Measurements from ENCODE around the gene GBA2. TPM values are rescaled to one million over a fixed set of nuclear protein-coding genes. Genes with fewer than 3 reads are reported as not detected.

The GBA2 gene
- total and polyA plus RNA-seq, 2 experiments from 2014 or later, result 20.3 to 27.6 TPM

DNA sequence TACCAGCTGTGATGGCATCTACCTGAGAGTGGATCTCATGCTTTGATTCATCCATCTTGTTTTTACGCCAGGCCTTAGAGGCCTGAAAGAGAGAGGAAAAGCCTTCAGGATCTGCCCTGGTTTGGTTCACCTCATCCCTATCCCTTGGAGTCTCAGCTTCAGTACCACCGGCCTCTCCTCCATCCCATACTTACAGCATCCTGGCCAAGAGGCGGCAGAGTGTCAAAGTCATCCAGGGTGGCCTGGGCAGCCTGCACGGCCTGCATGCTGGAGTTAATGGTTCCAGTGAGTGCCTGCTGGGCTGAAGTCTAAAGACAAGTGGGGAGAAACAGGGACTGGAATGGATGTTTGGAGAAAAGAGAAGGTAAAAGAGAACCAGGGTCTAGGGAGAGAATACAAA is 29.5 kb downstream of the GBA2 start:
- in situ Hi-C loops (cut with MboI), result loop anchor here (25.0 kb wide), 1 partner anchor 107 kb away; the partner anchor contains the start of genes CD72 and TESK1
- H3K79me2 ChIP-seq (ENCODE audit: insufficient read depth), result peaks cover 99% of the 10 kb centered on the region
- no peak for TF ChIP-seq EZH2 (IDR thresholded peaks at IDR 0.05; ENCODE audit: insufficient read depth, poor library complexity, severe bottlenecking)
- TF ChIP-seq EZH2phosphoT487 (IDR thresholded peaks at IDR 0.05; ENCODE audit: insufficient read depth, low read depth), result no peak
- no peak for DNase-seq
- no peaks in the 10 kb centered on the region for H3K9me3 ChIP-seq (ENCODE audit: low read depth)
- no peaks in the 10 kb centered on the region for H3K27me3 ChIP-seq (replicated peaks; ENCODE audit: insufficient read depth)
- no peak overlapping the region for H3K4me2 ChIP-seq (ENCODE audit: unreplicated experiment)
- no peaks in the 10 kb centered on the region for H4K20me1 ChIP-seq (ENCODE audit: insufficient read depth)
- no peak overlapping the region for H3K4me3 ChIP-seq
- H3K36me3 ChIP-seq (ENCODE audit: low read depth), result peaks cover 93% of the 10 kb centered on the region
- H3K4me1 ChIP-seq (ENCODE audit: insufficient read depth), result no peaks in the 10 kb centered on the region
- H3K9ac ChIP-seq, result peak overlapping the region; percentile 26; the same call in 1 of the 2 replicates
- no peak overlapping the region for H2AFZ ChIP-seq
- WGBS, 2 experiments (ENCODE audit: low coverage in 1 of 2, low lambda C conversion rate in 2 of 2, missing lambda C conversion rate in 2 of 2), result 89 to 90% methylated on average over 4 of the region's 4 CpGs
- H3K27ac ChIP-seq, result peak overlapping the region; percentile 47
- H3F3A ChIP-seq (ENCODE audit: insufficient read depth), result peaks cover 62% of the 10 kb centered on the region
- H3K9me2 ChIP-seq (ENCODE audit: insufficient read depth), result no peaks in the 10 kb centered on the region

DNA sequence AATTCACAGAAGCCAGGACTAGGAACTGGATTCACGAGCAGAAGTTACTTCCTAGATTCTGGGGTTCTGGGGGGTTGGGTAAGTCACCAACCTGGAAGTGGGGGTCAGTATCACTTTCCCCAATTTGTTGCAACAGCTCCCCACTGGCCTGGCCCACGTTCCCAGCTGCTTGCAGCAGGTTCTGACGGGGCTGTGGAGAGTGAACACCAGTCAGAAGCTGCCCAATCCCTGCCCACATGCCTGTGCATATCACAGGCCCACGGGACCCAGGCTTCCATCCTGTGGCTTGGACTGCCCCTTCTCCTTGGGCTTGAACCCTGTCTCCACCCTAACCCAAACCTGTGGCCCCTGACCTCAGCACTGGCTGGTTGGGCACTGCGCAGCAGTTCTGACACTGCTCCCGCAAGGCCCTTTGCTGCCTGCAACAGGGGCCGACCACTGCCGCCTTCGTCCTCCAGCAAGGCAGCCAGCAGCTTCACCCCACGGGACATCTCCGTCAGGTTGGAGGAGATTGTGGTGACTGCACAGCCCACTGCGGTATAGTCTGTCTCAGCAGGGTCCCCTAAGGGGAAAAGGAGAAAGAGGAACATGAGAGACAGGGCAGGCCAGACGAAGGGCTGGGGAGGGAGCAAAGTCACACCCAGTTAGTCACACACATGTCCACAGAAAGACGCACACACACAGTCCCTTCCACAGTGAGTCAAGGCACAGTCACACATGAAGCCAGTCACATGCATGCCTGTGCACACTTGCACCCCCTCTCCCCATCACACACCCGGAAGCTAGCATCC is 30.1 kb downstream of the GBA2 start:
- WGBS, 2 experiments (ENCODE audit: low coverage in 1 of 2, low lambda C conversion rate in 2 of 2, missing lambda C conversion rate in 2 of 2), result 71 to 80% methylated on average over 15 of the region's 15 CpGs
- H3K4me3 ChIP-seq, result no peak overlapping the region
- H3K9me3 ChIP-seq (ENCODE audit: low read depth), result no peaks in the 10 kb centered on the region
- peaks cover 87% of the 10 kb centered on the region for H3K36me3 ChIP-seq (ENCODE audit: low read depth)
- H3K27ac ChIP-seq, result peak overlapping the region; percentile 47
- peaks cover 65% of the 10 kb centered on the region for H3F3A ChIP-seq (ENCODE audit: insufficient read depth)
- H4K20me1 ChIP-seq (ENCODE audit: insufficient read depth), result no peaks in the 10 kb centered on the region
- TF ChIP-seq EZH2phosphoT487 (IDR thresholded peaks at IDR 0.05; ENCODE audit: insufficient read depth, low read depth) (no peak), EZH2 (IDR thresholded peaks at IDR 0.05; ENCODE audit: insufficient read depth, poor library complexity, severe bottlenecking) (no peak)
- H3K79me2 ChIP-seq (ENCODE audit: insufficient read depth), result peaks cover 99% of the 10 kb centered on the region
- no peak overlapping the region for H2AFZ ChIP-seq
- H3K4me2 ChIP-seq (ENCODE audit: unreplicated experiment), result no peak overlapping the region
- DNase-seq, result peak; percentile 49
- no peaks in the 10 kb centered on the region for H3K9me2 ChIP-seq (ENCODE audit: insufficient read depth)
- no peaks in the 10 kb centered on the region for H3K27me3 ChIP-seq (replicated peaks; ENCODE audit: insufficient read depth)
- H3K9ac ChIP-seq, result 0 out of 2 replicates have a peak overlapping the region, but pooled peaks have one; percentile 26
- in situ Hi-C loops (cut with MboI), result loop anchor here (25.0 kb wide), 1 partner anchor 107 kb away; the partner anchor contains the start of genes CD72 and TESK1
- H3K4me1 ChIP-seq (ENCODE audit: insufficient read depth), result no peaks in the 10 kb centered on the region

DNA sequence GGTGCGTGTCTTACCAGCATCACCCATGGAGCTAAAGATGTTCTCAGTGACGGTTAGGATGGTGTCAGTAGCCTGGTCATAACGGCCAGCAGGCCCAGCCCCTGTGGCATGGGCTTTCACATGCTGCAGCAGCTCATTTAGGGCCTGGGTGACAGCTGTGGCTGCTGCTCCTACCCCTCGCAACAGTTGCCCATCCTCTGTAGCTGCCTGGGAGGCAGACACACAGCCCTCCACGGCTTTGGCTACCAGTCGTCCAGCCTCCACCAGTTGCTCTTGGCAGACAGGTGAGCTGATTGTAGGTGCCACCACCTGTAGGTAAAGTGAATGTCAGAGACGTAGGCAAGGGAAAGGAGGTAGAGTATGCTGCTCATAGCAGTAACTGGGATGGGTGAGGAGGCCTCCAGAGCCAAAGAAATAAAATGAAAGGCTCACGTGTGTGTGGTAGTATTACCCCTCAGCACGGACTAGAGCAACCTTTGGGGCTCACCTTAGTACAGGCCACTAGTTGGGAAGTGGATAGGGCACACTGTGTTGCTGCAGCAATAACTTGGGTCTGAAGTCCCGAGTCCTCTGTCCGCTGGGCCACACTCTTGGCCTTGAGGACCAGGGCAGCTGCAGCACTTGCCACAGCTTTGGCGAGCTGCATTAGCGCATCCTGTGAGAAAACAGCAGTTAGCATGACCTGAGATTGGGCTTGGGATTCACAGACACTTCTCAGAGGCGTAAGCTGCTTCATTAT is 31.7 kb downstream of the GBA2 start:
- Histone ChIP-seq H3K27ac (no peak overlapping the region), H3K79me2 (ENCODE audit: insufficient read depth) (peaks cover 97% of the 10 kb centered on the region), H3K4me3 (no peak overlapping the region), H3K9ac (no peak overlapping the region), H3K27me3 (replicated peaks; ENCODE audit: insufficient read depth) (no peaks in the 10 kb centered on the region), H3K4me1 (ENCODE audit: insufficient read depth) (no peaks in the 10 kb centered on the region), H4K20me1 (ENCODE audit: insufficient read depth) (no peaks in the 10 kb centered on the region), H3K9me2 (ENCODE audit: insufficient read depth) (no peaks in the 10 kb centered on the region), H2AFZ (no peak overlapping the region), H3K36me3 (ENCODE audit: low read depth) (peaks cover 83% of the 10 kb centered on the region), H3K9me3 (ENCODE audit: low read depth) (no peaks in the 10 kb centered on the region), H3F3A (ENCODE audit: insufficient read depth) (peaks cover 66% of the 10 kb centered on the region), H3K4me2 (ENCODE audit: unreplicated experiment) (no peak overlapping the region)
- in situ Hi-C loops (cut with MboI), result loop anchor here (25.0 kb wide), 1 partner anchor 105 kb away; the partner anchor contains the start of genes CD72 and TESK1
- DNase-seq, result no peak
- TF ChIP-seq EZH2phosphoT487 (IDR thresholded peaks at IDR 0.05; ENCODE audit: insufficient read depth, low read depth) (no peak), EZH2 (IDR thresholded peaks at IDR 0.05; ENCODE audit: insufficient read depth, poor library complexity, severe bottlenecking) (no peak)
- 90% methylated on average over 14 of the region's 14 CpGs for WGBS, 2 experiments (ENCODE audit: low coverage in 1 of 2, low lambda C conversion rate in 2 of 2, missing lambda C conversion rate in 2 of 2)

DNA sequence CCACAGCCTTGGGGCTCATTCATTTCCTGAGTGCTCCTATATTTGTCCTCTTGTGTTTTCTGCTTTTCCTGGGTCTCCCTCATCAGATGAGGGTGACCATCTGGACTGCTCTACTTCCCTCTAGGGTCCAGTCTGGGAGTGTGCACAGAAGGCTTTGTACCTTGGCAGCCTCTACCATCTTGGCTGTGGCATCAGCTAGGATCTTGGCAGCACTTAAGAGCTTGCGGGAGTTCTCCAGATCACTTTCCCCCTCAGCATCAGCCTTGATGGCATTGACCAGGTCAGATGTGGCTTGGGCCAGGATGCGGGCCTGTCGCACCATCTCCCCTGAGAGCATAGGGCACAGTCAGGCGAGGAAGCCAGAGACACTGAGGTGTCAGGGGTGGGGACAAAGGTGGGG is 32.8 kb downstream of the GBA2 start:
- peak; percentile 34 for DNase-seq
- H3F3A ChIP-seq (ENCODE audit: insufficient read depth), result peaks cover 63% of the 10 kb centered on the region
- no peaks in the 10 kb centered on the region for H3K27me3 ChIP-seq (replicated peaks; ENCODE audit: insufficient read depth)
- peaks cover 82% of the 10 kb centered on the region for H3K36me3 ChIP-seq (ENCODE audit: low read depth)
- H3K4me3 ChIP-seq, result no peak overlapping the region
- in situ Hi-C loops (cut with MboI), result loop anchor here (25.0 kb wide), 1 partner anchor 104 kb away; the partner anchor contains the start of genes CD72 and TESK1
- H3K27ac ChIP-seq, result peak overlapping the region; percentile 8
- no peaks in the 10 kb centered on the region for H3K4me1 ChIP-seq (ENCODE audit: insufficient read depth)
- H3K9ac ChIP-seq, result no peak overlapping the region; the same call in 1 of the 2 replicates
- H3K9me3 ChIP-seq (ENCODE audit: low read depth), result no peaks in the 10 kb centered on the region
- H3K79me2 ChIP-seq (ENCODE audit: insufficient read depth), result peaks cover 91% of the 10 kb centered on the region
- H2AFZ ChIP-seq, result no peak overlapping the region
- no peak for TF ChIP-seq EZH2 (IDR thresholded peaks at IDR 0.05; ENCODE audit: insufficient read depth, poor library complexity, severe bottlenecking)
- no peak for TF ChIP-seq EZH2phosphoT487 (IDR thresholded peaks at IDR 0.05; ENCODE audit: insufficient read depth, low read depth)
- 87 to 94% methylated on average over 4 of the region's 4 CpGs for WGBS, 2 experiments (ENCODE audit: low coverage in 1 of 2, low lambda C conversion rate in 2 of 2, missing lambda C conversion rate in 2 of 2)
- H3K9me2 ChIP-seq (ENCODE audit: insufficient read depth), result no peaks in the 10 kb centered on the region
- H3K4me2 ChIP-seq (ENCODE audit: unreplicated experiment), result no peak overlapping the region
- H4K20me1 ChIP-seq (ENCODE audit: insufficient read depth), result no peaks in the 10 kb centered on the region

All from GM23248 (cell line).